ENCODE results near the gene GABRA4. TPM values are rescaled to one million over a fixed set of nuclear protein-coding genes. Genes with fewer than 3 reads are reported as not detected.

GABRA4 gene
- total and polyA plus RNA-seq, 2 donors (not counting 1 experiment from before 2014, with no cell fraction given): not detected

- no peaks in the 10 kb centered on the region for H3K79me2 ChIP-seq (ENCODE audit: control insufficient read depth, insufficient read depth, low read length)
- H3K9me3 ChIP-seq (ENCODE audit: control extremely low read depth in 1 of 3, control insufficient read depth in 2 of 3, insufficient read depth in 1 of 3, low read length in 2 of 3): peaks cover 0 to 1% (median 0%) of the 10 kb centered on the region in 3 donors
- no peak overlapping the region for H3K27ac Mint-ChIP-seq
- WGBS (ENCODE audit: insufficient coverage): 40% methylated on average over 1 of the region's 2 CpGs
- DNase-seq (no peak), ATAC-seq (ENCODE audit: low read depth) (no peak)
- H4K20me1 ChIP-seq (ENCODE audit: control insufficient read depth, insufficient read depth, low read length, poor library complexity, severe bottlenecking): no peaks in the 10 kb centered on the region
- no peak overlapping the region for H3K4me3 ChIP-seq (ENCODE audit: control extremely low read depth in 1 of 5, extremely low read depth in 1 of 5, insufficient read depth in 1 of 5, low read depth in 2 of 5, low read length in 4 of 5)
- no peak overlapping the region for H3K4me3 Mint-ChIP-seq
- H3K27ac ChIP-seq (ENCODE audit: low read length in 2 of 2): no peak overlapping the region
- H3K27me3 Mint-ChIP-seq: no peaks in the 10 kb centered on the region
- CTCF ChIA-PET: no interaction called here
- no peak overlapping the region for H3K4me2 ChIP-seq (replicated peaks; ENCODE audit: low read depth, low read length, poor library complexity, severe bottlenecking)
- H3K27me3 ChIP-seq (replicated peaks in 1 of 4; ENCODE audit: control extremely low read depth in 1 of 4, control insufficient read depth in 3 of 4, insufficient read depth in 4 of 4, low read length in 3 of 4): no peaks in the 10 kb centered on the region
- H3K4me1 Mint-ChIP-seq: no peaks in the 10 kb centered on the region
- no peaks in the 10 kb centered on the region for H3K4me1 ChIP-seq (ENCODE audit: control insufficient read depth in 2 of 2, insufficient read depth in 2 of 2, low read length in 2 of 2)
- H3K36me3 ChIP-seq (replicated peaks in 1 of 2; ENCODE audit: control extremely low read depth in 1 of 2, control insufficient read depth in 1 of 2, extremely low read depth in 1 of 2, insufficient read depth in 2 of 2, low read length in 1 of 2): no peaks in the 10 kb centered on the region
- peaks cover 3% of the 10 kb centered on the region for H3K9me3 Mint-ChIP-seq (ENCODE audit: insufficient read depth)
- no peak overlapping the region for H2AFZ ChIP-seq (ENCODE audit: insufficient read depth, low read depth, low read length, poor library complexity, severe bottlenecking)
- TF ChIP-seq, protein P1, sequence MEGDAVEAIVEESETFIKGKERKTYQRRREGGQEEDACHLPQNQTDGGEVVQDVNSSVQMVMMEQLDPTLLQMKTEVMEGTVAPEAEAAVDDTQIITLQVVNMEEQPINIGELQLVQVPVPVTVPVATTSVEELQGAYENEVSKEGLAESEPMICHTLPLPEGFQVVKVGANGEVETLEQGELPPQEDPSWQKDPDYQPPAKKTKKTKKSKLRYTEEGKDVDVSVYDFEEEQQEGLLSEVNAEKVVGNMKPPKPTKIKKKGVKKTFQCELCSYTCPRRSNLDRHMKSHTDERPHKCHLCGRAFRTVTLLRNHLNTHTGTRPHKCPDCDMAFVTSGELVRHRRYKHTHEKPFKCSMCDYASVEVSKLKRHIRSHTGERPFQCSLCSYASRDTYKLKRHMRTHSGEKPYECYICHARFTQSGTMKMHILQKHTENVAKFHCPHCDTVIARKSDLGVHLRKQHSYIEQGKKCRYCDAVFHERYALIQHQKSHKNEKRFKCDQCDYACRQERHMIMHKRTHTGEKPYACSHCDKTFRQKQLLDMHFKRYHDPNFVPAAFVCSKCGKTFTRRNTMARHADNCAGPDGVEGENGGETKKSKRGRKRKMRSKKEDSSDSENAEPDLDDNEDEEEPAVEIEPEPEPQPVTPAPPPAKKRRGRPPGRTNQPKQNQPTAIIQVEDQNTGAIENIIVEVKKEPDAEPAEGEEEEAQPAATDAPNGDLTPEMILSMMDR (IDR thresholded peaks at IDR 0.05): no peak
- no peak for TF ChIP-seq EZH2 (IDR thresholded peaks at IDR 0.05; ENCODE audit: borderline replicate concordance, insufficient read depth, low read depth, low read length, poor library complexity, severe bottlenecking)
- H3K9ac ChIP-seq (ENCODE audit: low read length): no peak overlapping the region
- intact Hi-C loops (cut with micrococcal nuclease): no loop called here
- POLR2A ChIA-PET: no interaction called here
Observed at GRCh38 chr4:46870411-46870810, 123.0 kb downstream of the GABRA4 start.

Other genes starting within 250 kb of the GABRA4 start
- not detected in 2 replicates for gene COX7B2, start 84.3 kb downstream of the GABRA4 start, total RNA-seq
- gene COX7B2, start 84.3 kb downstream of the GABRA4 start, polyA plus RNA-seq: not detected in 2 replicates
- gene GABRB1, start 38.0 kb upstream of the GABRA4 start, total RNA-seq: not detected in 2 replicates
- not detected in 2 replicates for gene GABRB1, start 38.0 kb upstream of the GABRA4 start, polyA plus RNA-seq